GM19023 (cell line): ENCODE measurements around the gene KRTAP16-1.
"Not testable (repeated sequence)": the region's sequence is repeated elsewhere in the genome, so short reads cannot be mapped to it uniquely, and the experiment has no call there.

ENCODE experiments used
- ATAC-seq: cut with Tn5 transposase; IDR thresholded peaks from one replicate; pipeline ENCODE4 v1.9.1; 2021; ENCODE audit warnings: mild to moderate bottlenecking, moderate library complexity; ENCODE audit not compliant: unreplicated experiment

The KRTAP16-1 gene

GRCh38 chr17:41301916-41302901, 6.9 kb downstream of the KRTAP16-1 start, which contains the start of gene KRTAP29-1:
Gene KRTAP29-1, minus strand, starts transcription at chr17:41302851. Its CDS starts 0 bp downstream, at chr17:41302851.
- ATAC-seq, result no peak

GRCh38 chr17:41301204-41301790, 7.8 kb downstream of the KRTAP16-1 start:
- ATAC-seq, result no peak

GRCh38 chr17:41298458-41299135, 10.5 kb downstream of the KRTAP16-1 start:
- no peak for ATAC-seq

- ATAC-seq, result no peak
Observed at GRCh38 chr17:41296846-41297245, 12.3 kb downstream of the KRTAP16-1 start.

GRCh38 chr17:41294016-41294415, 15.1 kb downstream of the KRTAP16-1 start:
- ATAC-seq, result no peak

GRCh38 chr17:41287050-41287449, 22.1 kb downstream of the KRTAP16-1 start:
- ATAC-seq, result no peak

- ATAC-seq, result no peak
Observed at GRCh38 chr17:41284546-41284945, 24.6 kb downstream of the KRTAP16-1 start.

- no peak for ATAC-seq
Observed at GRCh38 chr17:41284043-41284442, 25.1 kb downstream of the KRTAP16-1 start.

- no peak for ATAC-seq
Observed at GRCh38 chr17:41278176-41278955, 30.7 kb downstream of the KRTAP16-1 start.

- not testable (repeated sequence) for ATAC-seq
Observed at GRCh38 chr17:41275648-41276190, 33.4 kb downstream of the KRTAP16-1 start, which contains the start of gene KRTAP9-7. Gene KRTAP9-7, plus strand, starts transcription at chr17:41275698. Its CDS starts 0 bp downstream, at chr17:41275698.

- no peak for ATAC-seq
Observed at GRCh38 chr17:41271858-41272257, 37.3 kb downstream of the KRTAP16-1 start.

GRCh38 chr17:41271323-41271722, 37.8 kb downstream of the KRTAP16-1 start:
- ATAC-seq, result not testable (repeated sequence)

- ATAC-seq, result no peak
Observed at GRCh38 chr17:41267711-41268110, 41.4 kb downstream of the KRTAP16-1 start.

- no peak for ATAC-seq
Observed at GRCh38 chr17:41265078-41265477, 44.0 kb downstream of the KRTAP16-1 start, which contains the start of gene KRTAP9-6. Gene KRTAP9-6, plus strand, starts transcription at chr17:41265378. Its CDS starts 0 bp downstream, at chr17:41265378.

- no peak for ATAC-seq
Observed at GRCh38 chr17:41264599-41264998, 44.5 kb downstream of the KRTAP16-1 start.

GRCh38 chr17:41263212-41263611, 45.9 kb downstream of the KRTAP16-1 start:
- ATAC-seq, result no peak

GRCh38 chr17:41258406-41258805, 50.7 kb downstream of the KRTAP16-1 start:
- no peak for ATAC-seq
